ENCODE measurements around the gene PRDX5. TPM values are rescaled to one million over a fixed set of nuclear protein-coding genes. Genes with fewer than 3 reads are reported as not detected.

The PRDX5 gene
- total RNA-seq, 6 donors from 2014 or later, result 146 to 493 (median 309) TPM

DNA sequence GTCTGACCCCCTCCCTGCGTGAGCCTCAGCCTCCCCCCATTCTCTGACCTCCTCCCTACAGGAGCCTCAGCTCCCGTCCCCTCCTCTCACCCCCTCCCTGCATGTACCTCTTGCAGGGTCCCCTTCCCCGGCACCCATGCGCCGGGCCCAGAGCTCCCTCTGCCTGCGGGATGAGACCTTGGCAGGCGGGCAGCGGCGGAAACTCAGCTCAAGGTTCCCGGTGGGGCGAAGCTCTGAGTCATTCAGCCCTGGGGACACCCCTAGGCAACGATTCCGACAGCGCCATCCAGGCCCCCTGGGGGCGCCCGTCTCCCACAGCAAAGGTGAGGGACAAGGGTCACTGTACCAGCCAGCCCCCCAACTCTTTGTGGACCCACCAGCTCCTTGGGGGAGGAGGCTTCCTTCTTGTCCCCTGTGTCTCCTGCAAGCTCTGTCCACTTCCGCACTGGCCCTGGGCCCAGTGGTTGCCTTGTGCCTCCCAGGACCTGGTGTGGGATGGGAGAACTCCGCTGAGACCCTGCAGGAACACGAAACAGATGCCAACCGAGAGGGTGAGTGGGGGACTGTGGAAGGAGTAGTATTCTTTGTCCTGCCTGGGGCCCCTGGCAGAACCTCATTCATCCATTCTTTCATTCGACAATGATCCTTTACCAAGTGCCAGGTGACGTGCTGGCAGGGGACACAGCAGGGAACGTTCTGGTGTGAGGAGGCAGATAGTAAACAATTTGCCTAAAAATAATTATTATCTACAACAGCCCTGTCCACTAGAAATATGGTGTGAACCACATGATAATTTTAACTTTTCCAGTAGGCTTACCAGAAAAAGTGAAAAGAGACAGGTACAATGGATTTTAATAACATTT, 37.4 kb downstream of the PRDX5 start:
- Histone ChIP-seq H3K4me3 (peak overlapping the region in 3 of 4 donors; percentile 22 to 47 (median 45)), H3K4me1 (peaks cover 29 to 45% (median 35%) of the 10 kb centered on the region in 4 donors), H3K27me3 (no peaks in the 10 kb centered on the region), H3K9me3 (no peaks in the 10 kb centered on the region), H3K27ac (peak overlapping the region; percentile 28 to 70 (median 50)), H3K36me3 (peaks cover 0 to 17% (median 2%) of the 10 kb centered on the region in 4 donors)
- DNase-seq (peak; percentile 87 to 89), ATAC-seq (ENCODE audit: low FRiP score in 2 of 2) (peak; percentile 51 to 72)
- TF ChIP-seq POLR2AphosphoS5 (IDR thresholded peaks at IDR 0.05) (peak; percentile 13 to 17), POLR2A (IDR thresholded peaks at IDR 0.05) (peak in 1 of 4 donors; percentile 14), EP300 (IDR thresholded peaks at IDR 0.05) (no peak)
- TF ChIP-seq, protein P1, sequence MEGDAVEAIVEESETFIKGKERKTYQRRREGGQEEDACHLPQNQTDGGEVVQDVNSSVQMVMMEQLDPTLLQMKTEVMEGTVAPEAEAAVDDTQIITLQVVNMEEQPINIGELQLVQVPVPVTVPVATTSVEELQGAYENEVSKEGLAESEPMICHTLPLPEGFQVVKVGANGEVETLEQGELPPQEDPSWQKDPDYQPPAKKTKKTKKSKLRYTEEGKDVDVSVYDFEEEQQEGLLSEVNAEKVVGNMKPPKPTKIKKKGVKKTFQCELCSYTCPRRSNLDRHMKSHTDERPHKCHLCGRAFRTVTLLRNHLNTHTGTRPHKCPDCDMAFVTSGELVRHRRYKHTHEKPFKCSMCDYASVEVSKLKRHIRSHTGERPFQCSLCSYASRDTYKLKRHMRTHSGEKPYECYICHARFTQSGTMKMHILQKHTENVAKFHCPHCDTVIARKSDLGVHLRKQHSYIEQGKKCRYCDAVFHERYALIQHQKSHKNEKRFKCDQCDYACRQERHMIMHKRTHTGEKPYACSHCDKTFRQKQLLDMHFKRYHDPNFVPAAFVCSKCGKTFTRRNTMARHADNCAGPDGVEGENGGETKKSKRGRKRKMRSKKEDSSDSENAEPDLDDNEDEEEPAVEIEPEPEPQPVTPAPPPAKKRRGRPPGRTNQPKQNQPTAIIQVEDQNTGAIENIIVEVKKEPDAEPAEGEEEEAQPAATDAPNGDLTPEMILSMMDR (IDR thresholded peaks at IDR 0.05), result peak; percentile 69 to 88 (median 80)
- WGBS, 2 donors, result 21 to 31% methylated on average over 12 to 22 of the region's 23 CpGs

DNA sequence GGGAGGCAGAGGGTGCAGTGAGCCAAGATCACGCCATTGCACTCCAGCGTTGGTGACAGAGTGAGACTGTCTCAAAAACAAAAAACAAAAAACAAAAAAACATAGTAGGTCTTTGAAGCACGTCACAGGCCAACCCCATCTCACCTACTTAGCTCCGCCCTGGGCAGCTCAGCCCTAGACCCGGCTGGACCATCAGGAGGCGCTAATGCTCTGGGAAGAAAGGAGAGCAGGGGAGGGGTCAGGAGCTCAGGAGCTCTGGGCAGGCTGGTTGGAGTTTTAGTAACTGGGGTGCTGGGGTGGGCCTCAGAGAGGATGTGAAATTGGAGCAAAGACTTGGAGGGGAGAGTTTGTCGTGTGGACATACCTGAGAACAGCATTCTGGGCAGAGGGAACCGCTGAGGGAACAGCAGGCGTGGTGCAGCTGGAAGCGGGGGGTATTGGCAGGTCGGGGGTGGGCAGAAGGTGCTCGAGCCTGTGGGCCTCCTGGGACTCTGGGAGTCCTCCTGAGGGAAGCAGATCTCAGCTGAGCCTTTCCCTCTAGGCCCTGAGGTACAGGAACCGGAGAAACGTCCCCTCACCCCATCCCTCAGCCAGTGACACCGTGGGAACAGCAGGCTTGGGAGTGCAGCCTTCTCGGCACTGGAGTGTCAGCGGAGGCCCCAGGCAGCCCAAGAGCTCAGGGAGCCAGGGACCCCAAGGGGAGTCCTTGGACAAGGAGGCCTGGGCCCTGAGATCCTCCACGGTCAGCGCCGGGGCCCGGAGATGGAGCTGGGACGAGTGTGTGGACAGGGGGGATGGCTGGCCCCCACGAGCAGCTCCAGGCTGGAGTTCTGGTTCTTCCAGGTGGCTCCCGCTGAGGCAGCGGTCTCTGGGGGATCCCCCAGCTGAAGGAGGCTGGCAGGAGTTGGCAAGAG, 38.8 kb downstream of the PRDX5 start:
- WGBS, 2 donors, result 82 to 87% methylated on average over 20 to 23 of the region's 25 CpGs
- TF ChIP-seq EP300 (IDR thresholded peaks at IDR 0.05), result no peak
- TF ChIP-seq POLR2A (IDR thresholded peaks at IDR 0.05), result no peak
- TF ChIP-seq POLR2AphosphoS5 (IDR thresholded peaks at IDR 0.05), result no peak
- TF ChIP-seq, protein P1 (IDR thresholded peaks at IDR 0.05), result no peak
- H3K4me1 ChIP-seq, result peaks cover 32 to 49% (median 39%) of the 10 kb centered on the region in 4 donors
- H3K36me3 ChIP-seq, result peaks cover 4 to 30% (median 13%) of the 10 kb centered on the region in 4 donors
- H3K27ac ChIP-seq, result peak overlapping the region in 1 of 4 donors; percentile 90
- no peak overlapping the region for H3K4me3 ChIP-seq
- ATAC-seq (ENCODE audit: low FRiP score in 2 of 2), result no peak
- no peak for DNase-seq
- no peaks in the 10 kb centered on the region for H3K27me3 ChIP-seq
- H3K9me3 ChIP-seq, result no peaks in the 10 kb centered on the region

DNA sequence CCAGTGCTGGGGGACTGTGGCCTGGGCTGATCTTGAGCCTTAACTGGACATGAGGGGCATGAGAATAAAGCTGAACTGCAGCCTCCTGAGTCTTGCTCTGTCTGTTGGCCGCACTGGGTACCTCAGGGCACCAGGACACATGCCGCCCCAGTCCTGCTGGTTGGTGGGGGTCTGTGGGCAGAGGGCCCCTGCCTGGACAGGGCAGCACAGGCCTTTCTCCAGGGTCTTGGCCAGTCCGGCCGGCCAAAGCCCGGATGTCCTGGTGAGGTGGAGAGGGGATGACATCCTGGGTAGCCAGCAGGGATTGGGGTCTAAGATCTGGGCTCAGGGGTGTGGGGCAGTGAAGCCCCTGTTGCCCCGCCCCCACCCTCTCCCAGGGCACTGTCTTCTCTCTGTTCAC, 39.5 kb downstream of the PRDX5 start:
- 92 to 93% methylated on average over 5 of the region's 6 CpGs for WGBS, 2 donors
- Histone ChIP-seq H3K27ac (peak overlapping the region in 3 of 4 donors; percentile 88 to 90 (median 90)), H3K4me1 (peaks cover 32 to 49% (median 39%) of the 10 kb centered on the region in 4 donors), H3K36me3 (peaks cover 11 to 32% (median 19%) of the 10 kb centered on the region in 4 donors), H3K27me3 (no peaks in the 10 kb centered on the region), H3K4me3 (no peak overlapping the region), H3K9me3 (no peaks in the 10 kb centered on the region)
- ATAC-seq (ENCODE audit: low FRiP score in 2 of 2) (no peak), DNase-seq (no peak)
- TF ChIP-seq POLR2A (IDR thresholded peaks at IDR 0.05) (no peak), POLR2AphosphoS5 (IDR thresholded peaks at IDR 0.05) (no peak), EP300 (IDR thresholded peaks at IDR 0.05) (no peak)
- TF ChIP-seq, protein P1 (IDR thresholded peaks at IDR 0.05), result no peak

DNA sequence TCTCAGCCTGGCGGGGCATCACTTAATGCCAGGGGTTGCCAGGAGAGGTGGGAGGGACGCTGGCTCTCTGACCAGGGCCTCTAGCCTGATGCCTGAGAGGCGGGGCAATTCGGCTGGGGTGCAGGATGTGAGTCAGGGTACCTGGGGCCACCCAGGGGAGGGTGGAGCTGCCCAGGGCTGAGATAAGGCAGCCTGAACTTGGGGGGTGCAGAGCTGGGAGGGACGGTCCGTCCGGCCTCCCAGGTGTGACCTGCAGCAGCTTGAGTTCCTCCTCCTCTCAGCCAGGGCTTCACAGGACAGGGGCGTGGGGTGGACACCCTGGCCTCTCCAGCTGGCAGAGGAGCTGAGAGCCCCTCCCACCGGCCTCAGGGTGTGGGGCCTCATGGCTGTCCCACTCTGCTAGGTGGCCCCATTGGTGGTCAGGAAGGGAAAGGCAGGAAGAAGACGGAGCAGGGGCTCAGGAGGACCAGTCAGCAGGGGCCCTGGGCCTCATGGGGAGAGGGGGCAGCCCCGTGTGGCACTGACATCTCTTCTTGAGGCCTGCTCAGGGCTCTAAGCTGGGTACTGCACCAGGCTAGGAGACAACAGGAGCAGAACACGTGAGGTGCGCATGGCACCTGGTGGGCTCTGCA, 40.1 kb downstream of the PRDX5 start:
- DNase-seq, result no peak
- Histone ChIP-seq H3K4me3 (peak overlapping the region; percentile 78 to 99 (median 84)), H3K36me3 (peaks cover 12 to 34% (median 24%) of the 10 kb centered on the region in 4 donors), H3K9me3 (no peaks in the 10 kb centered on the region), H3K4me1 (peaks cover 32 to 49% (median 39%) of the 10 kb centered on the region in 4 donors), H3K27ac (peak overlapping the region; percentile 87 to 90 (median 89)), H3K27me3 (no peaks in the 10 kb centered on the region)
- no peak for ATAC-seq (ENCODE audit: low FRiP score in 2 of 2)
- TF ChIP-seq POLR2AphosphoS5 (IDR thresholded peaks at IDR 0.05), result no peak
- WGBS, 2 donors, result 66 to 69% methylated on average over 9 to 13 of the region's 13 CpGs

Data from upper lobe of left lung (tissue), 6 donors.